HK-2 (cell line): ENCODE measurements around the gene PCBD1.
A peak's percentile ranks its signal among the peaks of the same experiment; 100 is the strongest.
"Not testable (repeated sequence)": the region's sequence is repeated elsewhere in the genome, so short reads cannot be mapped to it uniquely, and the experiment has no call there.

Experiments
- DNase-seq: peaks from one replicate; pipeline ENCODE4 v3.0.0-alpha.2; 2018; ENCODE audit not compliant: unreplicated experiment

PCBD1 gene

DNA sequence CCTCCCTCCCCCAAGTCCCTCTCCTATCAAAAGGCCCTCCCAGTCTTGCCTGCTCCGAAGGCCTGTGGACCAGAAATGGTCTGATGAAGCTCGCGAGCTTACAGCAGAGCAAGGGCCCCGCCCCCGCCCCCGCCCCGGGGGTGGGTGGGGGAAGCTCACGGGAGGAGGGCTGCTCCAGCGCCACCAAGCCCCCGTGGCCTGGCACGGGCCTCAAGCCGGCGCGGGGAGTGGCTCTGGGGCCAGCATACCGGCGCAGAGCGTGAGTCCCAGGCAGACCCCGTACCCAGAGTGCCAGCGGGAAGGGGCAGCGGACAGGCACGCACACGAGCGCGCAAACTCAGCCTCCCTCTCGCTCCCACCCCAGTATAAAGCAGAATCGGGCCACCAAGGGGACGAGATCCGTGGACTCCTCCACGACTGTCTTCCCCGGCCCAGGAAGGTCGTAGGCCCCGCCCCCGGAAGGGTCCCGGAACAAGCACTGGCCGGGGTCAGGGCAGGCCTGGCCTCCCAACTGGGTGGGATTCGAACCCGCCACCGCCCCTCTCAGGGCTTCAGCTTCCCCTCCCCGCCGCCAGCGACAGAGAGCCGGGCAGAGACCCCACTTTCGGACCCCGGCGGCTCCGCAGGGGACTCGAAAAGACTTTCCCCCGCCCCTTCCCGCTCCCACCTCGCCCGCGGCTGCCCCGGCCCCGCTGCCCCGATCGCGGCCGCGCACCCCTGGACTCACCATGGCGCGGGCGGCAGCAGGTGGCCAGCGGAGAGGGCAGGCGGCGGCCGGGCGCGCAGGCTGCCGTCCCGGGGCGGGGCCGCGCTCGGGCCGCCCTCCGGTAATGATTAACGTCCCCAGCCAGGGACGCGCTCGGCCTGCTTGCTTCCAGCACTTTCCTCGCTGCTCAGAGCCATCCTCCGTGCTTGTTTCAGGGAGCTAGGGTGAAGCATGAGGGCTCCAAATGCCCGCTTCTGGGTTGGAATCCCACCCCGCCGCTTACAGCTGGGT is at the start of gene PCBD1:
PCBD1 (minus strand) TSS at position 762 of the 997 bp plus-strand sequence; CDS start at position 730, 32 bp downstream.
- peak; percentile 85 for DNase-seq

DNA sequence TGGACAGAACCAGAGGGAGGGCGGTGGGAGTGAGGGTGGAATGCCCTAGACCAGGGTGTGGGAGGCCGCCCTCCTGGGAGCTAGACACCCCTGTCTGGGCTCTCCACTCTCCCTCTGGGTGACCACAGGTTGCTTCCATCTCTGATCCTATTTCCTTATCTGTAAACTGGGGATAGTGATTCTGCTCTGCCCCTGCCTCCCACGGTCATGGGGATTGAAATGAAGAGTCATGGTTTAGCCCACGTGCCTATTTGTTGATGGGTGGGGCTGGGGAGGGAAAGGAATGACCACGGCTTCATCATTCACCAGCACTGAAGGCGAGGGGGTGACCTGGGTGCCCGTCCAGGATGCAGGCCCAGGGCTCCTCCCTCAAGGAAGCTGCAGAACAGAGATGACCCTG is 49.3 kb upstream of the PCBD1 start:
- DNase-seq: no peak

DNA sequence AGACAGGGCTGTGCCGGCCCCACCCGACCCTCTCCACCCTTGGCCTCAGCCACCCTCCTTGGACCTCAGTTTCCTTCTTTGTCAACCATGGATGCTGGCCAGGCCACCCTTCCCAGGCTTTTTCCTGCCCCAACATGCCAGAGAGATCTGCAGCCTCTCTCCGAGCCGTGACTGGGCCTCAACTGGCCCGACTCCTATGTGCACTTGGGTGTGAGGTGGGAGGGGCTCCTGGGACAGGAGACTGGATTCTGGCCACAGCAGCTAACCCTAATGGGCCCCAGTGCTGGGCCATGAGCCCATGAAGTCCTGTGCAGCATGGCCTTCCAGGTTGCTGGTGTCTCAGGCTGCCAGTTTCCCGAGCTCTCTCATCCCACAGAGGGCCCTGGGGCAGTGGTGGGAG is 47.7 kb upstream of the PCBD1 start:
- no peak for DNase-seq

DNA sequence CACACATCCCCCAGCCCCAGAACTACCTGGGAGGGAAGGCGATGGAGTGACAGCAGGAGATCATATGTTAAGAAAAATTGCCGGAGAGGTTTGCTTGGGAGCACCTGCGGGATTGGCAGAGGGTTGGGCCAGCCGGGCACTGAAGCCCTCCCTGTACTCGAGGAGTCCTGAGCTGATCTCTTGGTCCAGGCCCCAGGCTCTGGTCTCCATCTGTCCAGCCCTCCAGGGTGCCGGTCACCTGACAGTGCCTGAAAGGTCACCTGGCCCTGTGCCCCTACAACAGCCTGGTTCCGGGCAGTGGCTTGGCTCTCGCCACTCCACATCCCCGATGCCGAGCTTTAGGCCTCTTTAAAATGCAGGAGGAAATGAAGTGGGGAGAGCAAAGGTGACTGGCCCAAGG is 47.3 kb upstream of the PCBD1 start:
- DNase-seq: no peak

DNA sequence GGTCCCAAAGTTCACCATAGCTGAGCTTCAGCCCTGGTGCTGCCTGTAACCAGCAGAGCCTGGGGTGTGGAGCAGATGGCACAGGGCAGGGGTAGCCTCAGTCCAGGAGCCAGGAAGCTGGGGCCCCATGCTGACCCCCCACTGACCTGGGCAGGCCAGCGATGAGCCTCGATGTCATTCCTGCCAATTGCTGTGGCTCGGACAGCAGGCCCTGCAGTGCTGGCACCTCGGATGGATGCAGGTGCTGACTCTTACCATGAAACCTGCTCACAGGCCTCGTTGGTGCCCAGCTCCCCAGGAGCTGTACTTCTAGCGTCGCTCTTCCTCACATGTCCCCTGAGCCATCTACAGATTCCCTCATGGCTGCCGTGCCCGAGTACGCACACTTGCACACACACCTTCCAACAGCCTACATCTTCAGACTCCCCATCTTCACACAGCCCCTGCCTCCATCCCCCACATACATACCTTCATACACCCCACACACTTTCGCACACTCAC is 46.8 kb upstream of the PCBD1 start:
- no peak for DNase-seq

DNA sequence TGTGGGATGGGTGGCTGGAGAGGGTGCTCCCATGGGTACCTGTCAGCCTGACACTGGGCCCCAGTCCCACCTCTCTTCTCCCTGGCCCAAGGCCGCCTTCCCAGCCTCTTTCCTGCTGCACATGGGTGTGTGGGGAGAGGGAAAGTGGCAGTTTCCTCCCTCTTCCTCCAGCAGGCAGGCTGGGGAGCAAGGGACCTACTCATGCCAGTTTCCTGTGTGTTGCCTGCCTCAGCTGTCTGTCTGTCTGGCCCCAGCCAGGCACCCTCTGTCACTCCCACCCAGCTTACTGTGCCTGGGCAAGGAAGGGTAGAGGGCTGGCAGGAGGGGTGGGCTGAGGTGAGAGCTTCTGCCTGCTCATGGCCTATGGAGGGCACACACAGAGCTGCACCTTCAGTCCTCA is 46.3 kb upstream of the PCBD1 start:
- DNase-seq: no peak

DNA sequence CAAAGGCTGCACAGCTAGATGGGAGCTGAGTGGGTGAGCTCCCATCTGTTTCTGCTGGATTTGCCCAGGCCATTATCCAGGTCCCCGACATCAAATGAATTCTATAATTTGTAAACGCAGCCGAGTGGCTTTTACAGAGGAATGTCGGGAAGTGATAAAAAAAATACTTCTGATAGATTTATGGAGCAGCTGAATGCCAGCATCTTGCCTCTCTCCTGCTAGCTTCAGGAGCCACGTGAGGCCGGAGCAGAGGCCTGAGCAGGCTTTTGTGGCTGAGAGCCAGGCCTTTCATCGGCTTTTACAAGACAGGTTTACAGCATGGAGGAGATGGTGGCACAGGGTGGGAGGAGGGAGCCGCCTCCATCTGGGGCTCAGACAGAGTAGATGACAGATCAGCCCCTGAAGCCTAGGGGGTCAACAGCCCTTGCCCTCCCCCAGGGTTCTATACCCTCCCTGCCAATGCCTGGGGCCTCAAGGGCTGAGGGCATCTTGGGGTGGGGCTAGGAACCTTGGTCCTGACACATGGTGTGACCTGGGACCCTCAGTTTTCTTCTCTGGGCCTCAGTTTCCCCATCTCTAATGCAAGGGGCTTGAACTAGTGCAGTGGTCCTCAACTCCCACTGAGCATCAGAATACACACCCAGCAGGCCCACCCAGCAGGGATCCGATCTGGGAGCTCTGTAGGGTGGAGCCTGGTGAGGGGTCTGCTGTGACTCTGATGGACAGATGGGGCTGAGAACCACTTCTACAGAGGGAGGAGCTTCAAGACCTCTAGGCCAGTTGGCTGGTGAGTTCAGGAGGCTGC is 44.2 kb upstream of the PCBD1 start:
- DNase-seq: no peak

DNA sequence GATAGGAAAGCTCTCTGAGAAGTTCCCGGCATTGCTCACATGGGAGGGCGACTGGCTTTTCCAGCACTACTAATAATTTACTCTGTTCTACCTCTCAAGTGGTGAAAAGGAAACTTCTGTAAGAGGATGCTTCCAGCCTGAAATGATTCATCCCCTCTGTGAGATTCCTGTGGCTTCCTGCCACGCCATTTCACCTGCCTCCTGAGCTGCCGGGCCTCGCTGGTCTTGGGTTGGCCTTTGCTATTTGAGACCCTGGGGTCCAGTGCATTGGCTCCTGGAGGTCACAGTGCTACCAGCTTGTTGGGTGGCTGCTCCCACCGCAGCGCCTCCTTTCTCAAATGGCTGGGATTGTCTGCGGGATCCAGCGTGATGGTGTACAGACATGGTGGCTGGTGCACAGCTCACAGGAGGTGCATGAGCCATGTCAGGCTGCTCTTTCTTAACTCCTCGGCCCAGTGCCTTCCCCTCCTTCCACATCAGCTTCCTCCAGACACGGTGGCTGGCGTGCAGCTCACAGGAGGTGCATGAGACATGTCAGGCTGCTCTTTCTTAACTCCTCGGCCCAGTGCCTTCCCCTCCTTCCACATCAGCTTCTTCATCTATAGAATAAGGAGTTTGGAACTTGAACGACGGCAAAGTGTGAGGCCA is 42.9 kb upstream of the PCBD1 start:
- peak; percentile 86 for DNase-seq

DNA sequence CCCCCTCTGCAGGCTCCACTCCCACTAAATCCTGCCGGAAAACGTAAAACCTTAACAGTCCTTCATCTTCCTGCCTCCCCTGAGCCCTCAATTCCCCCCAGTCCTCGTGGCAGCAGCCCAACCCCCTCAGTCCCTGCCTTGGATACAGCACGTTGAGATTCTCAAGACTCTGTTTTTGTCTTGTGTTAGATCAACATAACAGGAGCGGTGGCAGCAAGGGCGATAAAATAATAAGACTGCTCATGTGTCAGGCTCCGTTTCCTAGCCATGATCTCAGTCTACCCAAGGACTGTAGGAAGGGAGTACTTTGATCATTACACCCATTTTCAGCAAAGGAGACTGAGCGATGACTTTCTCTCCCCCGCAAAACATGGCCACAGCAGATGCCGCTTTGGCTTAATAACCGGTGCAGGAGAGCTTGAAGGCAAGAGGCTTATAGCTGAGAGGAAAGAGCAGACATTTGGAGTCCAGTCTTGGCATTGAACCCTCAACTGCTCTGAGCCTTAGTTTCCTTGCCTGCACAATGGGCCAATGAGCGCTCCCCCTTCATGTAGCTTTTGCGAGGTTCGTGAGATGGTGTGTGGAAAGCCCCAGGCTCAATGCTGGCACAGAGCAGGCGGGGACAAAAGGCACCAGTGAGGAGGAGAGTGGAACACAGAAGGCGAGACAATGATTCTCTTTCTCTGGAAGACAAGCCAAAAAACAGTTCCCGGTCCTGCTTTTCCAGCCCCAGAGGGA is 42.1 kb upstream of the PCBD1 start:
- DNase-seq: no peak

DNA sequence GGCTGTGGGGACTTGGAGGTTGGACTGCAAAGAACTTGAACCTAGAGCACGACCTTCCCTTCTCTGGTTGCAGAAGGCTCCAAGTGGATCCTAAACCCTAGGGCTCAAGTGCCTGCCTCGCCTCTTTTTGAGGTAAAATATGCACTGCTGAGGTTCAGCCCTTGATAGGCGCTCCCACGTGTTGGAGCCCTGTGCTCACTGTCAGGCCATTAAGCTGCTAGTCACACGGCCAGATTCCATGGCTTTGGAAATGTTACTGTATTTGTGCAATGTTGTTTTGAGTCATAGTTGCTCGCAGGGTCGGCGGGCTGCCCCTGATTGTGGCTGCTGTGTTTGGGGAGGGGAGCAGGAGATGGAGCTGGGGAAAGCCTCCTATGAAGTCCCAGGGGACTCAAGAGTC is 39.8 kb upstream of the PCBD1 start:
- DNase-seq: no peak

DNA sequence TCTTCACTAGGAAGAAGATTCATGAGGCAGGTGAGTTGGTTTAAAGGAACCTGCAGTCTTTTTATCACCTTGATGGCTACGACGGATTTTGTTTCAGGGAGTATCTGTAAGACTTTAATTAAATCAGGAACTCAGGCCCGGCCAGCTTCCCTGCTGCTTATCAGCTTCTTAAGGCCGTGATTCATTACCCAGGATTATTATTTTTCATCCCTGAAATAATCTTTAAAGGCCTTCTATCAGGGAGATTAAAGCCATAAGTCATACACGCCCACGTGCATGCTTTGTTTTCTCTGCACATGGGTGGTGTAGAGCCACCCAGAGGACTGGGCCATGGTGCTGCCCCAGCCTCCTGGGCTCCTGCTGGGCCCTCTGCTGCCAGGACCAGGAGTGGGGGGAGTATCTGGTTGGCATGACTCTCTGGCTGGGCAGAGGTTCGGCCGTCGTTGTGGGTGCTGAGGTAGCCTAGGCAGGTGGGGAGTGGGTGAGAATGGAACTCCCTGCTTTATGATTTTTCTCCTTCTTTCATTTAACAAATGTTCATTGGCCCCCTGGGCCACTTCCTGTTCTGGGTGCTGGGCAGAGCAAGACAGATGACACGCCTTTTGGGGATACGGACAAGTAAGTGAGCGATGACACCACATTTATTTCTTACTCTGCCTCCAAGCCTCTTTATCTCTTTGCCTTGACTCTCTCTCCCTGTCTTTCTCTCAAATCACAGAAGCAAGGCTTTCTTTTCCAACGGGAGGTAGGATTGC is 39.0 kb upstream of the PCBD1 start:
- DNase-seq: no peak

DNA sequence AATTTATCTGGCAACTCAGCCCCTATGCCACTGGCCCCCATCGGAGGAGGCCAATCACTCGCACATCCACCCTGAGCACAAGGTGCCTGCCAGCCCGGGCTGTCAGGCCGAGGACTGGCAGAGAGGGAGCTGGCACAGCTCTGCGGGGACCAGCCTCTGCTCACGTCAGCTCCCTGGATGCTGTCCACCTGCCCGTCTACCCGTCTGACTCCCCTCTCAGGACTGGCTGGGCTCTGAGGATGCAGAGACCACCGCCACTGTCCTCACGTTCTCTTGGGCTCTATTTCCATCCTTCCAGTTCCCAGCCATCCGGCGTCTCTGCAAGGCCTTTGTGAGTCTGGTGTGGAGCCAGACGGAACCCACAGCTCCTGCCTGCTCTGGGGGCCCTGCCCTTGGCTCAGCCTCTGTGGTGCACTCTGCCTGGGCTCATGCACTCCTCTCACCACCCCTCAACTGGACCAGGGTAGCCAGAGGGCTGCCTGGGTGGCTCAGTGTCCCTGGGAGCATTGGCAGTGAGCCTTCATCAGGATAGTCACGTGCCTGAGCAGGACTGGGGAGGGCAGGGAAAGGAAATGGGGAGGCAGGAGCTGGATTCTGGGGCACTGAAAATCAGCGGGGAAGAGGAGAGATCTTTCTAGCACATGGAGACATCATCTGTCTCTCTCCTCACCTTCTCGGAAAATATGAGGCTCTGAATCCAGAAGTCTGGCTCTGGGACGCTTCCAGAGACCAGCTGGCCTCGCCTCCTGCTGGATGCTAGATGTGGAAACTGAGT is 38.0 kb upstream of the PCBD1 start:
- no peak for DNase-seq

DNA sequence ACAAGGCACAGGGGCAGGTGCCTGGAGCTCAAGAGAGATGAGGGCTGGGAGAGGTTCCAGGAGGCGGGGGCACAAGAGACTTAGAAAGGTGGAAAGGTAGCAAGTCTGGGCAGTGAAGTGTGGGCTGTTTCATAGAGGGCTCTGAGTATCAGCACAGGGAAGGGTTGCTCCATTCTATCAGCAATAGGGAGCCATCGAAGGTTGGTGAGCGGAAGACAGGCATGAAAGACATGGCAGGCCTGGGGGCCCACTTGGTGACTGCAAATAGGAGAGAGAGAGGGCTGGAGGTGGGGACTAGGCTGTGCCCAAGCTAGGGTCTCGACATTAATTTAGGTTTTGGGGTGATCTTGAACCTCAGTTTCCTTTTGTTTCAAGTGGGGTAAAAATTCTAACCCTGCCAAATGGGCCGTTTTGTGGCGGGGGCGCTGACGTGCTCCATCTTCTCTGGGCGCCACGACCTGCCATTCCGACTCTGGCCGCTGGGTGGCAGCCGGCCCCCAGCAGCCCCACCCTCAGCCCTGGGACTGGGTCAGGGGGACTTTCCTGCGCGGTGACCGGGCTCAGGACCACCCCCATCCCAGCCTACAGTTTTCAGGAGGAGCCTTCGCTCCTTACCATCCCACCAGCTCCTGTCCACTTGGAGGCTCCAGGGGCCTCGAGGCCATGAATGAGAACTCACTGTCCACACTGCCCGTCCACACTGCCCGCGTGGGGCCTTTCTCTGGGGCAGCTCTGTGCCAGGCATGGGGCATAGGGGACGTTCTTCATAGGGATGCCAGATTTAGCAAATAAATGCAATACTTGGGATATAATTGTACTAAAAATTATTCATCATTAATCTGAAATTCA is 37.2 kb upstream of the PCBD1 start:
- DNase-seq: peak; percentile 56

DNA sequence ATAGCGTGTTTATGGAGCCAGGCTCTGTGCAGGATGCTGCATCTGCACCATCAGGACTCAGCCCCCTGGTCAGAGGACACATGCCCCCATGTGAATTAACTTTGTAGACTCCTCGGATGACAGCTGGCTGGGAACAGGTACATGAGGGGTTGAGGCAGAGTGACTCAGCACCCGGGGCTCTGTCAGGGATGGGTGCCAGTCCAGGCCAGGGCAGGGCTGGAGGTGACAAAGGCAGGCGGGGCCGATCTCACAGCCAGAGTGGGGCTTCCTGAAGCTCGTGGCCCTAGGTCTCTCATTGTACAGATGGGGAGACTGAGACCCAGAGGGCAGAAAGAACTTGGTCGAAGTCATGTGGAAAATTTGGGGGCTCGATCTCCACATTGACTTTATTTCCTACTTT is 35.3 kb upstream of the PCBD1 start:
- DNase-seq: no peak

DNA sequence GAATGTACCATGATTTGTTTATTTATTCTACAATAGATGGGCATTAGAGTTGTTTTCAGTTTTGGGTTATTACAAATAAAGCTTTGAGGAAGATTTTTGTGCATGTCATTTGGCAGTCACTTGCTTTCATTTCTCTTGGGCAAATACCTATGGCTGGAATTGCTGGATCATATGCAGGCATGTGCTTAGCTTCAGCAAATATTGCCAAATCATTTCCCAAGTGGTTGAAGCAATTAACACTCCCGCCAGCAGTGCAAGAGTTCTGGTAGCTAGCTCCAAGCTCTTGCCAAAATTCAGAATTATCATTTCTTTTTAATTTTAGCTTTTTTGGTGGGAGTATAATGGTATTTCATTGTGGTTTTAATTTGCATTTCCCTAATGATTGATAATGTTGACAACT is 32.9 kb upstream of the PCBD1 start:
- no peak for DNase-seq

DNA sequence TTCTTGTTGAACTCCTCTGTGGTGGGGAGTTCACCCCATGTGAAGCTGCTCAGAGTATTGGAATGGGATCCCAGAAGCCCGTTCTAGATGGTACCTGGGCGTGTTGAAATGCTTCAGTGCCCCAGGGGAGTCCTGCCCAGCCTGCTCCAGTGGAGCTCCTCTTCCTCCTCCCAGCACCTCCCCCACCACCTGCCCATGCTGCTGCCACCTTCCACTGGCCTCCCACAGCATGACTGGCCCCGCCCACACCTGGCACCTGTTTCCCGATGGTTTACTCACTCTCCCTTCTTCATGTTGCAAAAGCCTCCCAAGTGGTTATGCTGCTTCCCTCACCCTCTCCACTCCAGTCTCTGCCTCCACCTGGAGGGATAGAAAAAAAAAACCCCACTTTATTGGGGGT is 32.2 kb upstream of the PCBD1 start:
- no peak for DNase-seq

DNA sequence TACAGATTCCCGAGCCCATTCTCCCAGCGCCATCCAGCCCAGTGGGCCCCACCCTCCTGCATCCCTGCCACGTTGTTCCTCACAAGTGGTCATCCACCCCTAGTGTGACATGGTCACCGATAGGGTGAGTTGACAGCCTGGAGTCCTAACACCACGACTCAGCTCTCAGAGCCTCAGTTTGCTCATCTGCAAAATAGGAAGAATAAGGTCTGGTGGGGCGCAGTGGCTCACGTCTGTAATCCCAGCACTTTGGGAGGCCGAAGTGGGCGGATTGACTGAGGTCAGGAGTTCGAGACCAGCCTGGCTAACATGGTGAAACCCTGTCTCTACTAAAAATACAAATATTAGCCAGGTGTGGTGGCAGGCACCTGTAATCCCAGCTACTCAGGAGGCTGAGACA is 31.5 kb upstream of the PCBD1 start:
- not testable (repeated sequence) for DNase-seq

DNA sequence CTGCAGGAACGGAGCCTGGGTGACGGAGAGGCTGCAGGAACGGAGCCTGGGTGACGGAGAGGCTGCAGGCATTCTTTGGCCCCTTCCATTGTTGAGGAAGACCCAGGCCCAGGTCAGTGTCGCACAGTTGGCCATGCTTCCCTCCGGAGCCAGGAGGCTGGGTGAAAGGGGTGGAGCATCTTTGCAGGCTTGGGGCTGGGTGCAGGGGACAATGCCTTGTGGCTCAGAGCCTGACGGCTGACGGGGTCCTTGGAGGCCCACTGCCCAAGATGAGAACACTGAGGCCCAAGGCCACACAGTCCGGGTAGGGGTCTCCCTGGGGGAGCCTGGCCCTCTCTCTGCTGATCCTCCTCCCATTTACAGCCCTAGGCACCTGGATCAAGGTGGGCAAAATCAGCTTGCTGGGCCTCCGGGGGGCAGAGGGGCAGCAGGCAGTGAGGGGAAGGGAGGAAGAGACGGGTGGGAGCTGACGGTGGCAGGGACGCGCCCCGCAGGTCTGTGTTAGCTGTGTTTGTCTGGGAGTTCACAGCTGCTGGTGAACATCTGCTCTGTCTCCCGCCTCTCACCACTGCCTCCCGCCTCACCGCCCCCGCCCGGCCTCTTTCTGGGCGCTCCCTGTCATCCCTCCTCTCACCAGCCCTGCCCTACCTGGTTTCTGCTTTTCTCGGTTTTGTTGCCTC is 30.6 kb upstream of the PCBD1 start:
- DNase-seq: no peak
